SK-N-SH treated with all-trans-retinoic acid at 6 μM for 48 hours (cell line): ENCODE data around the gene PYM1.
"Not testable (repeated sequence)": the region's sequence is repeated elsewhere in the genome, so short reads cannot be mapped to it uniquely, and the experiment has no call there.

ENCODE experiments used
- ATAC-seq: fragments of 200-7000 bp; cut with Tn5 transposase; 3 replicates; pipeline ENCODE4 v1.9.1; 2020; ENCODE audit warnings: mild to moderate bottlenecking, moderate library complexity
- ARNTL ChIP-seq: fragments of 450-650 bp; formaldehyde crosslinking; IDR thresholded peaks from 2 replicates; pipeline ENCODE4 v1.5.0; 2020; ENCODE audit warnings: low read depth, mild to moderate bottlenecking, moderate library complexity, borderline replicate concordance
- CSDC2 ChIP-seq: fragments of 250-450 bp; sonication (Bioruptor Pico); IDR thresholded peaks from 2 replicates; pipeline ENCODE4 v1.5.0; 2020; ENCODE audit warnings: mild to moderate bottlenecking, moderate library complexity
- CSRNP3 ChIP-seq: fragments of 250-450 bp; sonication (Bioruptor Pico); IDR thresholded peaks from 2 replicates; pipeline ENCODE4 v1.5.1; 2021; ENCODE audit warnings: mild to moderate bottlenecking, moderate library complexity
- ISL1 ChIP-seq: fragments of 250-450 bp; sonication (Bioruptor Pico); IDR thresholded peaks from 2 replicates; pipeline ENCODE4 v2.1.2; 2022; ENCODE audit warnings: mild to moderate bottlenecking, moderate library complexity
- OSR1 ChIP-seq: fragments of 250-450 bp; sonication (Bioruptor Pico); IDR thresholded peaks from 2 replicates; pipeline ENCODE4 v1.8.0; 2022; ENCODE audit warnings: moderate library complexity, mild to moderate bottlenecking, inconsistent platforms
- PATZ1 ChIP-seq: fragments of 250-450 bp; sonication (Bioruptor Pico); IDR thresholded peaks from 2 replicates; pipeline ENCODE4 v1.8.0; 2020; ENCODE audit warnings: mild to moderate bottlenecking, moderate library complexity, borderline replicate concordance
- POU6F1 ChIP-seq: fragments of 250-450 bp; sonication (Bioruptor Pico); IDR thresholded peaks from 2 replicates; pipeline ENCODE4 v1.8.0; 2021; ENCODE audit warnings: low read depth, mild to moderate bottlenecking, moderate library complexity, borderline replicate concordance
- PPARA ChIP-seq: fragments of 250-450 bp; sonication (Bioruptor Pico); IDR thresholded peaks from 2 replicates; pipeline ENCODE4 v1.5.0; 2020; ENCODE audit warnings: mild to moderate bottlenecking, borderline replicate concordance
- RARB ChIP-seq: fragments of 250-450 bp; sonication (Bioruptor Pico); IDR thresholded peaks from 2 replicates; pipeline ENCODE4 v1.8.0; 2021; ENCODE audit warnings: mild to moderate bottlenecking, moderate library complexity
- SNAI2 ChIP-seq: fragments of 250-450 bp; sonication (Bioruptor Pico); IDR thresholded peaks from 2 replicates; pipeline ENCODE4 v1.5.0; 2020; ENCODE audit warnings: mild to moderate bottlenecking, moderate library complexity
- TCF4 ChIP-seq: fragments of 250-450 bp; sonication (Bioruptor Pico); IDR thresholded peaks from 2 replicates; pipeline ENCODE4 v1.8.0; 2021; ENCODE audit warnings: mild to moderate bottlenecking, moderate library complexity, borderline replicate concordance
- TOX ChIP-seq: fragments of 250-450 bp; sonication (Bioruptor Pico); IDR thresholded peaks from 2 replicates; pipeline ENCODE4 v1.8.0; 2021; ENCODE audit warnings: mild to moderate bottlenecking, moderate library complexity, borderline replicate concordance
- ZC3H10 ChIP-seq: fragments of 250-450 bp; sonication (Bioruptor Pico); IDR thresholded peaks from 2 replicates; pipeline ENCODE4 v1.5.1; 2021; ENCODE audit warnings: mild to moderate bottlenecking, moderate library complexity
- ZFP3 ChIP-seq: fragments of 250-450 bp; sonication (Bioruptor Pico); IDR thresholded peaks from 2 replicates; pipeline ENCODE4 v1.5.0; 2020; ENCODE audit warnings: mild to moderate bottlenecking, moderate library complexity
- ZFP30 ChIP-seq: fragments of 450-650 bp; formaldehyde crosslinking; IDR thresholded peaks from 2 replicates; pipeline ENCODE4 v1.5.0; 2022; ENCODE audit warnings: mild to moderate bottlenecking, moderate library complexity
- ZNF565 ChIP-seq: fragments of 450-650 bp; formaldehyde crosslinking; conservative IDR thresholded peaks from 2 replicates; pipeline ENCODE4 v1.5.0; 2020; ENCODE audit warnings: low read depth, mild to moderate bottlenecking, moderate library complexity
- ZNF70 ChIP-seq: fragments of 450-650 bp; formaldehyde crosslinking; IDR thresholded peaks from 2 replicates; pipeline ENCODE4 v1.5.0; 2020; ENCODE audit warnings: mild to moderate bottlenecking, moderate library complexity
- ZNF8 ChIP-seq: fragments of 450-650 bp; formaldehyde crosslinking; IDR thresholded peaks from 2 replicates; pipeline ENCODE4 v1.5.0; 2020; ENCODE audit warnings: mild to moderate bottlenecking, moderate library complexity
- TF ChIP-seq, protein P1 (sequence below): fragments of 250-450 bp; sonication (Bioruptor Pico); IDR thresholded peaks from 2 replicates; pipeline ENCODE4 v1.5.1; 2020; ENCODE audit warnings: low read depth, mild to moderate bottlenecking, moderate library complexity
- TF ChIP-seq, protein P2 (sequence below): fragments of 250-450 bp; sonication (Bioruptor Pico); IDR thresholded peaks from 2 replicates; pipeline ENCODE4 v1.5.0; 2020; ENCODE audit warnings: mild to moderate bottlenecking, moderate library complexity

PYM1 gene

GRCh38 chr12:55865327-55865726, 62.4 kb downstream of the PYM1 start:
- TF ChIP-seq OSR1 (CRISPR knock-in tag) (no peak), CSDC2 (CRISPR knock-in tag) (no peak), ZFP3 (CRISPR knock-in tag) (no peak), TOX (CRISPR knock-in tag) (no peak), PATZ1 (CRISPR knock-in tag) (no peak), TCF4 (CRISPR knock-in tag) (no peak), POU6F1 (no peak), PPARA (CRISPR knock-in tag) (no peak), ZC3H10 (CRISPR knock-in tag) (no peak)
- TF ChIP-seq, protein P1, sequence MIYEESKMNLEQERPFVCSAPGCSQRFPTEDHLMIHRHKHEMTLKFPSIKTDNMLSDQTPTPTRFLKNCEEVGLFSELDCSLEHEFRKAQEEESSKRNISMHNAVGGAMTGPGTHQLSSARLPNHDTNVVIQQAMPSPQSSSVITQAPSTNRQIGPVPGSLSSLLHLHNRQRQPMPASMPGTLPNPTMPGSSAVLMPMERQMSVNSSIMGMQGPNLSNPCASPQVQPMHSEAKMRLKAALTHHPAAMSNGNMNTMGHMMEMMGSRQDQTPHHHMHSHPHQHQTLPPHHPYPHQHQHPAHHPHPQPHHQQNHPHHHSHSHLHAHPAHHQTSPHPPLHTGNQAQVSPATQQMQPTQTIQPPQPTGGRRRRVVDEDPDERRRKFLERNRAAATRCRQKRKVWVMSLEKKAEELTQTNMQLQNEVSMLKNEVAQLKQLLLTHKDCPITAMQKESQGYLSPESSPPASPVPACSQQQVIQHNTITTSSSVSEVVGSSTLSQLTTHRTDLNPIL (CRISPR knock-in tag) = no peak
- ATAC-seq = no peak

GRCh38 chr12:55862931-55863330, 64.8 kb downstream of the PYM1 start:
- ATAC-seq = not testable (repeated sequence)

GRCh38 chr12:55862286-55862685, 65.4 kb downstream of the PYM1 start:
- TF ChIP-seq PATZ1 (CRISPR knock-in tag) = no peak
- TF ChIP-seq SNAI2 (CRISPR knock-in tag) = no peak
- TF ChIP-seq ZC3H10 (CRISPR knock-in tag) = no peak
- no peak for TF ChIP-seq RARB
- TF ChIP-seq PPARA (CRISPR knock-in tag) = no peak
- TF ChIP-seq ZNF70 (CRISPR knock-in tag) = no peak
- TF ChIP-seq CSRNP3 (CRISPR knock-in tag) = no peak
- no peak for TF ChIP-seq ZNF565 (CRISPR knock-in tag)
- no peak for TF ChIP-seq ARNTL
- no peak for TF ChIP-seq ZFP30 (CRISPR knock-in tag)
- TF ChIP-seq, protein P2, sequence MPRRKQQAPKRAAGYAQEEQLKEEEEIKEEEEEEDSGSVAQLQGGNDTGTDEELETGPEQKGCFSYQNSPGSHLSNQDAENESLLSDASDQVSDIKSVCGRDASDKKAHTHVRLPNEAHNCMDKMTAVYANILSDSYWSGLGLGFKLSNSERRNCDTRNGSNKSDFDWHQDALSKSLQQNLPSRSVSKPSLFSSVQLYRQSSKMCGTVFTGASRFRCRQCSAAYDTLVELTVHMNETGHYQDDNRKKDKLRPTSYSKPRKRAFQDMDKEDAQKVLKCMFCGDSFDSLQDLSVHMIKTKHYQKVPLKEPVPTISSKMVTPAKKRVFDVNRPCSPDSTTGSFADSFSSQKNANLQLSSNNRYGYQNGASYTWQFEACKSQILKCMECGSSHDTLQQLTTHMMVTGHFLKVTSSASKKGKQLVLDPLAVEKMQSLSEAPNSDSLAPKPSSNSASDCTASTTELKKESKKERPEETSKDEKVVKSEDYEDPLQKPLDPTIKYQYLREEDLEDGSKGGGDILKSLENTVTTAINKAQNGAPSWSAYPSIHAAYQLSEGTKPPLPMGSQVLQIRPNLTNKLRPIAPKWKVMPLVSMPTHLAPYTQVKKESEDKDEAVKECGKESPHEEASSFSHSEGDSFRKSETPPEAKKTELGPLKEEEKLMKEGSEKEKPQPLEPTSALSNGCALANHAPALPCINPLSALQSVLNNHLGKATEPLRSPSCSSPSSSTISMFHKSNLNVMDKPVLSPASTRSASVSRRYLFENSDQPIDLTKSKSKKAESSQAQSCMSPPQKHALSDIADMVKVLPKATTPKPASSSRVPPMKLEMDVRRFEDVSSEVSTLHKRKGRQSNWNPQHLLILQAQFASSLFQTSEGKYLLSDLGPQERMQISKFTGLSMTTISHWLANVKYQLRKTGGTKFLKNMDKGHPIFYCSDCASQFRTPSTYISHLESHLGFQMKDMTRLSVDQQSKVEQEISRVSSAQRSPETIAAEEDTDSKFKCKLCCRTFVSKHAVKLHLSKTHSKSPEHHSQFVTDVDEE (CRISPR knock-in tag) = no peak
- TF ChIP-seq TCF4 (CRISPR knock-in tag) = no peak
- TF ChIP-seq ZNF8 (CRISPR knock-in tag) = no peak
- no peak for TF ChIP-seq ISL1
- TF ChIP-seq ZFP3 (CRISPR knock-in tag) = no peak
- no peak for ATAC-seq
